GM19025 (cell line): Measurements from ENCODE around the gene SVIL.
"Not testable (repeated sequence)": the region's sequence is repeated elsewhere in the genome, so short reads cannot be mapped to it uniquely, and the experiment has no call there.

Experiments used
- ATAC-seq: cut with Tn5 transposase; IDR thresholded peaks from one replicate; pipeline ENCODE4 v1.9.1; 2021; ENCODE audit warnings: mild to moderate bottlenecking, low read depth, moderate library complexity; ENCODE audit not compliant: unreplicated experiment

Gene SVIL

DNA sequence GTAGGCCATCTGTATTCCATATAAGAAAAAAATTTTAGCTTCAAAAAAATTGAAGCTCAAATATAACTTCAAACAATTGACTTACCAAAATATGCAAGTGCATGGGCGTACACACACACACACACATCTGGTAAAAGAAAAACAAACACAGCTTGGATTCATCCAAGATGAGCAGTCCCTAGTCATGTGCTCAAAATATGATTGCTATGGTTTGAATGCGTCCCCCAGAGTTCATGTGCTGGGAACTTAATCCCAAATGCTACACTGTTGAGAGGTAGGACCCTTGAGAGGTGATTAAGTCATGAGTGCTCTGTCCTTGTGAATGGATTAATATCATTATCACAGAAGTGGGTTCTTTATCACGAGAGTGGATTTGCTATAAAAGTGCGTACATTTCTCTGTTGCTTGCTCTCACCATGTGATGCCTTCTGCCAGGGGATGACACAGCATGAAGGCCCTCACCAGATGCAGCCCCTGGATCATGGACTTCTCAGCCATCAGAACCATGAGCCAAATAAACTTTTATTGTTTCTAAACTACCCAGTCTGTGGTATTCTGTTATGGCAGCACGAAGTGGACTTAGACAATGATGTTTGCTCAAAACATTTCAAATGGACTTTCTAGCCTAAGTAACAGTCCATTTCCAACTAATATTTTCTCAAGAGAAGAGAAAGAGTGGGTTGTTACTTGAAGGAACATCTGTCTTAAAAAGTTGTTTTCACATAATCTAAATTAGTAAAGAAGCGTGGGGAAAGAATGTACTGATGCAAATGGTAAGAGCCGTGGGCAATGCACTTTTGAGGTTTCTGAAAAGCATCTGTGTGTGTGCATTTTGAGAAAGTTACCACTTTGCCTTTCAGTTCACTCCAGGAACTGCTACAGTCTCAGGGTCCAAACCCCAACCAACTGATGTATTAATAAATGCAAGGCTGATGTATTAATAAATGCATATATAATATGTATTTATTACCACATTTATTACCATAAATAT, 15.1 kb upstream of the SVIL start:
- no peak for ATAC-seq

DNA sequence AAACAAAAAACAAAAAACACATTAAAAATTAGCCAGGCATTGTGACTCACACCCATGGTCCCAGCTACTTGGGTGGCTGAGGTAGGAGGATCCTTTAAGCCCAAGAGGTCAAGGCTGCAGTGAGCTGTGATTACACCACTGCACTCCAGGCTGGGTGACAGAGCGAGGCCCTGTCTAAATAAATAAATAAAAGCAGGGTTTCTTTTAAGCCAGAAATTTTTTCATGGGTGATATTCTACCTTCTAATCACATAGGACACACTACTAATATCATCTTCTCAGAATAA, 14.2 kb upstream of the SVIL start:
- ATAC-seq, result no peak

DNA sequence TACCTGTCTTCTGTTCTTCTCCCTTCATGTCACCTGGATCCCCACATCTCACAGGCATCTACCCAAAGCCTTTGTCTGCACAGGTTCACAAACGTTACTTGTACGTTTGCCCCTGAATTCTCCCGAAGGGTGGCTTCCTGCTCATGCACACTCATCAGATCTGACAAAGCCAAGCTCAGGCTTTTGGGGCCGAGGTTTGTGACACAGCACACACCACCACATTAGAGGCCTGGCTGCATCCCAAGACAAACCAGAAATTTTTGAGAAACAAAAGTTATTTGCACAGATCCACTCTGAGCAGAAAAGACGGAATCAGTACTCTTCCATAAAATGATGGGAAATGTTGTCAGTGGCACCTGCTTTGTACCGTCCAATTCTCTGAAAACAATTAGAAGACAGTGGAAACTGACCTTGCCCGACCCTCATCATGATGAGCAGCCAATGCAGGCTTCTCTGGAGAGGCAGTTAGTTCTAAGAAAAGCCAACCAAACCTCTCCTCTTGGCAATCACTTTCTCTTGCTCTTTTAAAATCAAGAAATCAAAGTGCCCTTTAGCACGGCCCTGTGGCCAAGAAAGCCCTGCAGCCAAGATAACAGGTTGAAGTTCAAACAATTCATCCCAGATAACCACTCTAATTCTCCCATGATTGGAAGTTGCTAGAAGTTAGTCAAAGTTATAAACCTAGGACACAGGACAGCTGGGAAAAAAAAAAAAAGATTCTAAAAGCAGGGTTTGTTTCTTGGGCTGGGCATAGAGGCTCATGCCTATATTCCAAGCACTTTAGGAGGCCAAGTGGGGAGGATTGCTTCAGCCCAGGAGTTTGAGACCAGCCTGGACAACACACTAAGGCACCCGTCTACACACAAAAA, 13.6 kb upstream of the SVIL start:
- no peak for ATAC-seq

DNA sequence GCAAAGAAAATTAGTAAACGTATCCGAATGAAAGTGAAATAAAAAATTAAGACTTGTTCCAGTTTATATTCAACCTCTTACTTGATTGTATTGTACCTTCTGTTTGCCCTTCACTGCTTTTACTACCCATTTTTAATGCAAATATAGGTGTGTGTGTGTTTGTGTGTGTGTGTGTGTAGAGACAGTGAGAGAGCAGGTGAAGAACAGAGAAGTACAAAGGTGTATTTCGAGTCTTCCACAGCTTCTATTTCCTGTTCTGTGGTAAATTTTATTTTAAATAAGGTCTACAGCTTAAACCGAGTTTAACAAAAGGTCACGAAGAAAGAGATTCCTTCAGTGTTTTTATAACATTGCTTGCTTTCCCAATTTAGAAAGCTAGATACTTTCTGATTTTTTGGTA, 12.7 kb upstream of the SVIL start:
- ATAC-seq, result no peak

DNA sequence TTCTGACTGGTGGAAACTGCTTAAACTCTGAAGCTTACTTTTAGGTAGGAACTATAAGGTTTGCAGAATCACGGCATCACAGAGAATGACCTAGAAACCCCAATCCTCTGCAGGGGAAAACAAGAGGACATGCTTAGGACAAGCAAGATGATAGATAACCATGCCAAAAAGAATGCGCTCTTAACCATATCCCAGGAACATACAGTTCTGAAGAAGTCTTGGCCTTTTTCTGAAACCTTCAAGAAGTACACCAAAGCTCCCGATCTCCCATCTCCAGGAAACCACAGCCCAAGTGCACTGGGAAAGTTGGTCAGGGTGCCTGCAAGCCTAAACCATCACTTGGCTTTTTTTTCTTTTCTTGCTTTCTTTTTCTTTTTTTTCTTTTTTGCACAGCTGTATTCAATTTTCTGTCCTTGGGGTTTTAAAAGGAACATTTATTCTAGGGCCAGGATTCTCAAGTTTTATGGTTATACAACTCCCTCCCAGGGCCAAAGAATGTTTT, 12.2 kb upstream of the SVIL start:
- no peak for ATAC-seq

DNA sequence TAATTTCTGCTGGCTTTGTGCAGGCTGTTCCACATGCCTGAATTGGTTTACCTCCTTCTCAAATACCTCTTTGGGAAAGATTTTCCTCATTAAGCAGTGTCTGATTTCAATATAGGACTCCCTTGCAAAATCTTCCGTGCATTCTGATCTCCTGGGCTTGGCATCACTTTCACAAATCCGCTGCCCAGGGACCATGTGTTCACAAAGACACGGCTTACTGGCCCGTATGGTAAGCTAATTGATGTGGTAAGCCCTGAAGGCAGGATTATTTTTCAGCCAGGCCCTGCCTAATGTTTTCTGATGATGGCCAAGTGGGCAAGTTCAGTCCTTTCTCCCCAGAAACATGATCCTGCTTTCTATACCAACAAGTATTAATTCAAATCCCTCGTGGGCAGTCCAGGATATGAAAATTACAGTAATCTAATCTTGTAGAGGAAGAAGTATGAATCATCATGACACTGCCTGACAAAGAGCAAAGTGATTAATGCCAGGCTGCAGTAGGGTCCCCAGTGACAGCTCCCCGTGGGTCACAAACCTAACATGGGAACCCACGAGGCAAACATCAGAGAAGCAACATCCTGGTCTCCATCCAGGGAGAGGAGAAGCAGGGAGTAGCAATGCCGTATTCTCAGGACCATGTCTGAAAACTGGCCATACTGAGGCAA, 11.6 kb upstream of the SVIL start:
- no peak for ATAC-seq

DNA sequence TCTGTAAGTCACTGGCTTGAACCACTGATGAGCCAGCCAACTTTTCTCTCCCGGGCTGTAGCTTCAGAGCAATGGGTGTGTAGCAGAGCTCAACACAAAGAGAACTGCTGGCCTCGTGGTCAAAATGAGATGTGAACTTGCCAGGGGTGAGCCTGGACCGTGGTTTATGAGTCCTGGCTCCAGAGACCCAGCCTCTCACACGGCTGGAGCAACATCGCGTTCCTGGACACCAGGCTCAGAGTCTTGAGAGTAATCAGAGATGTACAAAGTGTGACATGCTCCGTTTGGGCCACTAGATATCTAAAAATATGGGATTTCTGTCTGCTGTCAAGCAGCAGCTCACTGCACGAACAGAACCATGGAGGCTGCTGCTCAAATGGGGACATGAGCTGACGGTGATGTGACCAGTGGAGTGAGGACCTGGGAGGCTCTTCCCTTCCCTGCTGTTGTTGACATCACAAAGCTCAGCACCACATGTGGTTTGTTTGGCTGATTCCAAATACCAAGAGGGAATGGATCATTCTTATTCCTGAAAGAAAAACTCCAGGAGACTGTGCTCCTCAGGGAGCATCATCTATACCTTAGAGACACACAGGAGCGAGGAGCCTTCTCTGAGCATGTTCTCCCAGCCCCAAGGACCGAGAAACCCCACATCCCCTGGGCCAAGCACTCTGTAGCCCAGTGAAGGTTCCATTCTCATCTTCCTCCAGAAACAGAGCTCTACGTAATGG, 9.2 kb upstream of the SVIL start:
- no peak for ATAC-seq

DNA sequence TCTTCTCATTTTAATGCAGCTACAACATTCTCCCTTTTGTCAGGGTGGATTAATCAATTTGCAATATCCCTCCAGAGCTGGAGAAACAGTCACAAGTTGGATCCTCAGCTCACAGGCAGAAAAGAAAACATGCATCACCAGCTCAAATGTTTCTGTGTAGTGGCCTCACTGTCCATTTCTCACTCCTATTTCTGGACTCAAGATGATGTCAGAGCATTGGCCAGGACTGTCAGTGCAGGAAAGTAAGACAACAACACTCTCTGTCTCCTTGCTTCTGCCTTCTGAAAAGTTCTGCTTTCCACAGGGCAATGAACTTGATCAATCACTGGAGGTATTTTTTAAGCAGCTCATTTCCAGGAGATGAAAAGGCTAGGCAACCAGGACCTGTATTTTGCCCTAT, 8.2 kb upstream of the SVIL start:
- ATAC-seq, result no peak

DNA sequence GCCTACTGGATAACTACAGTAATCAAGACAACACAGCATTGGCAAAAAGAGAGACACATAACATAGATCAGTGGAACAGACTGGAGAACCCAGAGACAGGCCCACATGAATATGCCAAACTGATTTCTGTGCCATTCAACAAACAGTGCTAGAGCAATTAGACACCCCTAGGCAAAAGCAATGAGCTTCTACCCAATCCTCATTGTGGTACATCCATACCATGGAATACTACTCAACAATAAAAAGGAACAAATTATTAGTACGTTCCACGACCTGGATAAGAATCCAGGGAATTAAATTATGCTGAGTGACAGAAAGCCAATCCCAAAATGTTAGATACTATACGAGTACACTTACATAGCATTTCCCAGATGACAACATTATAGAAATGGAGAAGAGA, 2.8 kb upstream of the SVIL start:
- ATAC-seq, result no peak

DNA sequence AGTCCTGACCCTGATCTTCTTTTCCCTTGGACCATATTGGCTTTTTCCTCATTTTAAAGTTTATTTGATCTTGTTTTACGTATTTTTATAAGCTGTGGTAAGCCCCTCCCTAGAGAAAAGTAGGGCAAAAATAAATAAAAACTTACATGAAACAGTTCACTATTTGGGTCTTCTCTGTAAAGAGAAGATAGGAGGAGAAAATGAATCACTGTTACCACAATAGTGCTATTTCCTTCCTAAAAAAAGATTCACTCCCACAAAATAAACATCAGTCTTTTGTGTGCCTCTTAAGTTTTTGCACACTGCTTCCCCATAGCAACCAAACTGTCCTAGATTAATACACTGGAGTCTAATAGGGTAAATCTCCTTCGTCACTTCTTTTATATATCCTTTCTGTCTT, 1.4 kb upstream of the SVIL start:
- ATAC-seq, result no peak

DNA sequence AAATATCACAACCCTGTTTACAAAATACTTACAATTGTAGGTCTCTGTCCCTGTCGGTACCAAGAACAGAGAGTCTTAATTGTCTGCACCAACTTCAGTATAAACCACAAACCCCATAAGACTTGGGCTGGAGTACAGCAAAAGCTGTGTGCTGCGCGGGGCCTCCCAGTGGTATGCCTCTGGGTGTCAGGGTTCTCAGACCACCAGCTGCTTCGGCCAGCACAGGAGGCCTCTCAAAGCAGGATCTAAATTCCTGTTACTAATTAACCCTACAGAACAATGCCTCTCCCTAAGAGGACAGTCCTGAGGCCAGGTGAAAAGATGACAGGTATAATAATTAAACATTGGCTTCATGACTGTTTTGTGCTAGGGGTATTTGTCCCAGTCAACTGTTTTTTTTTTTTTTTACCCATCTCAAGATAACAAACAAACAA, 957 bp upstream of the SVIL start:
- peak; percentile 70 for ATAC-seq

DNA sequence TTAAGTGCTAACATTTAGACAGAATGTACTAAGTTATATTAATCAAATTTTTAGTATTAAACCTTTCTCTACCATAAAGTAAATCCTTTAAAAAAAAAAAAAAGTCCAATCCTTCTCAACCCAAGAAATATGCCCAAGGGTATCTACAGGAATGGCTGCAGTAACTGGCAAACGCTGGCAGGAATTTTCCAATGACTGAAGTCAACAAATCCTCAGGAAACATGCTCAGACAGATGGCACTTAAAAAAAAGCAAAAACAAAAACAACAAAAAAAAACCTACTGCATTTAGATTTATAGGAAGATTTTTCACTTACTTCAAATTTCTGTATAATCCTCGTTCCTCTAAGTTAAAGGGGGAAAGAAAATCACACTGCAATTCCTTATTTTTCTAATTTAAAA, 666 bp downstream of the SVIL start:
- ATAC-seq, result no peak

DNA sequence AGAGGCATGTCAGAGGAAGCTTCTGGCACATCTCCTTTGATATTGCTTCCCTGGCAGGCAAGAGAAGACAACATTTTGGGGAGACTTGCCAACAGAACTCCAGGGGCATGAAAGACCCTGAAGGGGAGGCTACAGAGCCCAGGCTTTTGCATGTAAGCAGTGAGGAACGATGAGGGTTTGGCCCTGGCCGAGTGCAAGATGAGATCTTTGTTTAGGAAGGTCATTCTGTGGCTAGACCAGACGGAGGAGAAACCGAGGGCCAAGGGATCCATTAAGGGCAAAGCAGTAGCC, 3.8 kb downstream of the SVIL start:
- no peak for ATAC-seq

DNA sequence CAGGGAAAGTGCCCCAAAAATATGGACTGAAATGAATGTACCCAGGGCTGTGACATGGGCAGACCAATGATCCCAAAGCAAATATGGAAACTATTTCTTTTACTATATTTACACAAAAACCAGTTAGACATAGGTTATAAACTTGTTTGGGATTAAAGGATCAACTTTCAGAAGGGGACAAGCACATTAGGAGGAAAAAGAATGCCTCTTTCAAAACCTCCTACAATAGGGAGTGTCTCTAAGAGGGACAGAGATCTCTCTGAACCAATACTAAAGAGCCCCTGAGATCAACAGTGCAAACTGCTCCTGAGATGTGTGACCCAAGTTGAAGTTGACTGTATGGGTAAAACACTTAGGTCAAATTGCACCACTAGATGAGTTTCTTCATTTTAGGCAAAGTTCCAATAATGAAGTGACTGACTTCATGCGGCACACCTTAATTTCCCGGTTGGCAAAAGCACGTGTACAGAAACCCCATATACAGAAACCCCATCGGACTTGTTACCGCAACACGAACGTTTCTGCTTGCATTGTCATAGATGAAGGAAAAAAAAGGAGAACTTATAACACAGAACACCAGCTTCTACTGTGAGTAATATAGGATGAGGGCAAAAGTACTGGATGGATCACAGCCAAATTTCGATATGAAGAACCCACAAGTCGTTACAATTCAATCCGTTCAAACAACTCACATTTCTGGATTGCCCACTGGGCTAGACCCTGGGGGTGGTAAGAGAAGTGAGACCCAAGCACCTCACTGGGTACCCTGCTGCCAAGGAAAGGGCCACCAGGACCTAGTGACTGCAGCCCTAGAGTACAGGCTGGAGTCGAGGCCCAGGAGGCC, 4.3 kb downstream of the SVIL start:
- ATAC-seq, result no peak

DNA sequence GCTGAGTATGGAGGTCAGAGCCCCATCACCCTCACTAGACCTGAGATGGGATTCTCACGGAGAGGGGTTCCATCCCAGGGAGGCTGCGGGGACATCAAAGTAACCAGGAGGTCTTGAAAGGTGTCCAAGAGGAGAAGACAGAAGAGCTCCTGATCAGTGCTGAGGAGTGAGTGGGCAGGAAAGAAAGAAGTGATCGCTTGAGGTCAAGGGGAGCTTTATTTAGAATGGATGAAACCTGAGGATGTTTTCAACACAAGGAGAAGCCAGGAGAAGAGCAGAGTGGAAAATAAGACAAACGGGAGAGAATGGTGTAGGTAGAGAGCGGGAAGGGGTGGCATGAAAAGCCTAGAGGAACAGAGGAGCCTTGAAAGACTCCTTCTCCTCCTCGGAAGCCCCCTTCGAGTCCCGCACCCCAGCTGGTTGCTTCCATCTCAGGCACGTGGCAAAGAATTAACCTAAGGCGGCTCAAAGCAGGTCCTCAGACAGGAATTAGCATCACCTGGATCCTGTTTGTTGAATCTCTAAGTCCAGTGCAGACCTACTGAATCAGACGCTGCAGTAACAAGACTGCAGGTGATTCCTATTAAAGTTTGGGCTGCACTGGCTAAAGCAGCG, 5.8 kb downstream of the SVIL start:
- ATAC-seq, result no peak

DNA sequence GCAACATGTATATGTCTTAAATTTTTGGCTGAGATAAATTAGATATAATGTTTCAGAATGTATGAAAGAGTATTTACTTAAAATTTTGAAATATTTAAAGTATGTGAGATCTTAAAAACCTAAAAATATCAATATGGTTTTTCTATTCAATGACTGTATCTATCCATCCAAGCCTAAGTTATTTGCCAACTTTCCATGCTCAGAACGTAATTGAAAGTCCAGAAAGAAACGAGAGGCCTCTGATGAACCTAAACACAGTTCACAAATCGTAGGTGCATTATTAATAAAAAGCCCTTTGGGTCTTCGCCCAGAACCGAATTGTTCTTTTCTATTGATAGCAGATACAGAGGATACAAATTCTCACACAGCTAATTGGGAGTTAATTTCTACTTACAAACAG, 6.5 kb downstream of the SVIL start:
- ATAC-seq, result no peak

DNA sequence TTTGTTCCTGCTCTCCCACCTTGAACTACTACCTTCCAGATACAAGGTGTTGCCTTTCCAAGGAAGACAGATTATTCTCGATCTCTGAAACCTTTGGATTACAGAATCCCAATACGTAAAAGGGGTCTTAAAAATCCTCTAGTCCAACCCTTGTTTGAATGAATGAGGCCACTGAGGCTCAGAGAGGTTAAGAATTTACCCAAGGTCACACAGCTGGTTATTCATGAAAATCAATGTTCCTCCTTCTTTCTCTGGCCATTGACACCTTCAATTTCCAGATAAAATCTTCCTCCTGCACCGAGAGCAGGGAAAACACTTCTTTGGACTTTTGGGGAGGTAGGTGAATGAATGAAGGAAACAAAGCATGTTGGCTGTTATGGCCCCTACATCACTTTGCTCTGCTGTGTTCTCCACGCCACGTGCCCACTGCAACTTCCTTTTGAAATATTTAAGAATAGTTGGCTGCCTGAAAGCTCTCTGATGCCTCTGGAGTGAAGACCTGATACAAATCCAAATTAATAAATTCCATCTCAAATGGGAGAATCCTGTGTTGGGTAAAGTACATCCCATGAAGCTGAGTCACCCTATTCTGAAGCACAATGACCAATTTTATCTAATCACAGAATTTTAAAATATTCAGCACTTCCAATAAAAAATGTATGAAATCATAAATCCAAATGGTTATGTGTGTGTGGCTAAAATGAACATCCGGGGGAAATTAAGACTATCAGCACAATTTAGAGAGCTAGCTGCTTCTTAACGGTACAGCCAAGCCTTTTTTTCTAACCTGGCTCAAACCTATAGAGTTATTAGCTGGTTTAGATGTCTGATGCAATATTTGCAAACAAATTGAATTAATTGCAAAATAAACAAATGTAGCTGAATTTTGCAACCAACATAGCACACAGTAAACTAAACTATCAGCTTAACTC, 7.3 kb downstream of the SVIL start:
- no peak for ATAC-seq

DNA sequence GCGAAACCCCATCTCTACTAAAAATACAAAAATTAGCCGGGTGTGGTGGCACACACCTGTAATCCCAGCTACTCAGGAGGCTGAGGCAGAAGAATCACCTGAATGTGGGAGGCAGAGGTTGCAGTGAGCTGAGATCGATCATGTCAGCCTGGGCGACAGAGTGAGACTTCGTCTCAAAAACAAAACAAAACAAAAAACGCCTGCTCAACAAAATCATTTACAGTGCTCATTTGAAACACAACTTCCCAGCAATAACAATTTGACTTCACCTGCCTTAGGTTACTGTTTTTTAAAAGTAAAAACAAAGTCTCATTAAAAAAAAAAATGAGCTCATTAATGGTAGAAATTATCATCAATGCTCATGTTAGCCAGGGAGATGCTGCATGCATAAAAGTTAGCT, 10.4 kb downstream of the SVIL start:
- not testable (repeated sequence) for ATAC-seq
